HepG2 (cell line): ENCODE data around the gene CLK4. TPM values are rescaled to one million over a fixed set of nuclear protein-coding genes. Genes with fewer than 3 reads are reported as not detected.

ENCODE experiments used
- ATAC-seq: fragments of 200-7000 bp; cut with Tn5 transposase; 3 replicates; pipeline ENCODE4 v1.9.1; 2020; ENCODE audit warnings: mild to moderate bottlenecking, moderate library complexity
- BruUV-seq: library from RNA; stranded (reverse); fragments of 400-500 nt; replicated peaks from 2 replicates; lab custom pipeline; 2021; lab: Mats Ljungman, UMichigan
- CTCF ChIA-PET: fragments of 300-600 bp; formaldehyde crosslinking; extraction: SDS; loops from one replicate; lab custom pipeline; 2021; ENCODE audit warnings: low total read pairs, inconsistent platforms, low intra/inter-chr PET ratio; lab: Yijun Ruan, JAX
- POLR2A ChIA-PET: fragments of 350-600 bp; sonication (Branson Sonifier 250); formaldehyde crosslinking; loops from one replicate; lab custom pipeline; 2020; ENCODE audit warnings: antibody characterized with exemption, inconsistent platforms; lab: Yijun Ruan, JAX
- DNase-seq: peaks from one replicate; pipeline ENCODE4 v3.0.0-alpha.2; 2015; ENCODE audit warnings: low spot score
- FAIRE-seq: peaks from 3 replicates; lab custom pipeline; 2011; peaks lifted over from hg19 to GRCh38; lab: Jason Lieb, UNC
- H2AFZ ChIP-seq: one replicate; pipeline ENCODE4 v1.6.1; 2011; ENCODE audit warnings: low read length, inconsistent platforms
- H3K27ac ChIP-seq: fragments of 300-600 bp; 3 replicates; pipeline ENCODE4 v1.8.0; 2011; ENCODE audit warnings: mixed run types, mild to moderate bottlenecking, mixed read lengths, low read length, inconsistent platforms; ENCODE audit not compliant: insufficient read depth; ENCODE audit errors: extremely low read length
- H3K27me3 ChIP-seq, 2 experiments: fragments of 200-600 bp in 1 of 2; 2 replicates in 1 of 2; 3 replicates in 1 of 2; pipeline versions ENCODE4 v1.6.0 to v1.8.0; 2011; ENCODE audit warnings: low read length in 2 of 2, mild to moderate bottlenecking in 2 of 2, moderate library complexity in 2 of 2, inconsistent platforms in 1 of 2; ENCODE audit not compliant: insufficient read depth in 2 of 2, control insufficient read depth in 1 of 2
- H3K36me3 ChIP-seq, 2 experiments: fragments of 200-600 bp in 1 of 2; replicated peaks in 1 of 2; 2 replicates in 1 of 2; 3 replicates in 1 of 2; pipeline versions ENCODE4 v1.5.1 to v1.8.0; 2011; ENCODE audit warnings: low read length in 2 of 2, inconsistent platforms in 1 of 2; ENCODE audit not compliant: insufficient read depth in 2 of 2, control insufficient read depth in 1 of 2
- H3K4me1 ChIP-seq: 2 replicates; pipeline ENCODE4 v1.5.1; 2012; ENCODE audit warnings: low read length, inconsistent platforms; ENCODE audit not compliant: insufficient read depth
- H3K4me2 ChIP-seq: 2 replicates; pipeline ENCODE4 v1.6.0; 2011; ENCODE audit warnings: low read depth, low read length, inconsistent platforms
- H3K4me3 ChIP-seq, 3 experiments: fragments of 200-600 bp in 1 of 3; sonication (generic), shearing (Covaris generic) in 1 of 3; replicated peaks in 1 of 3; 2 replicates each; pipeline ENCODE4 v1.5.1; 2011 to 2016; ENCODE audit warnings: low read length in 3 of 3, inconsistent platforms in 2 of 3, low read depth in 2 of 3, mild to moderate bottlenecking in 2 of 3, control low read depth in 1 of 3, mixed read lengths in 1 of 3; ENCODE audit not compliant: insufficient read depth in 1 of 3
- H3K79me2 ChIP-seq: one replicate; pipeline ENCODE4 v1.6.1; 2011; ENCODE audit warnings: low read length, inconsistent platforms; ENCODE audit not compliant: insufficient read depth
- H3K9ac ChIP-seq: 2 replicates; pipeline ENCODE4 v1.6.0; 2011; ENCODE audit warnings: mild to moderate bottlenecking, low read depth, low read length, inconsistent platforms; ENCODE audit not compliant: insufficient read depth
- H3K9me3 ChIP-seq: 2 replicates; pipeline ENCODE4 v1.5.1; 2012; ENCODE audit warnings: mild to moderate bottlenecking, low read length
- H4K20me1 ChIP-seq: 2 replicates; pipeline ENCODE4 v1.6.0; 2011; ENCODE audit warnings: inconsistent platforms, mild to moderate bottlenecking, low read length, moderate library complexity; ENCODE audit not compliant: insufficient read depth
- ATF6 ChIP-seq: sonication (generic); formaldehyde crosslinking; conservative IDR thresholded peaks from 2 replicates; pipeline ENCODE4 v1.4.0; 2020; ENCODE audit warnings: missing genetic modification reagents
- CSRNP1 ChIP-seq: sonication (generic); formaldehyde crosslinking; IDR thresholded peaks from 2 replicates; pipeline ENCODE4 v1.8.1; 2023; ENCODE audit warnings: mild to moderate bottlenecking, missing genetic modification reagents
- EP300 ChIP-seq, 3 experiments: sonication (generic) in 1 of 3; formaldehyde crosslinking in 1 of 3; IDR thresholded peaks; 2 replicates each; pipeline versions ENCODE4 v1.5.1 to v1.6.1; 2011 to 2020; ENCODE audit warnings: low read depth in 2 of 3, low read length in 2 of 3, borderline replicate concordance in 1 of 3, improper control_type of control experiment in 1 of 3, mild to moderate bottlenecking in 1 of 3, missing genetic modification reagents in 1 of 3, moderate library complexity in 1 of 3
- MAFK ChIP-seq, 2 experiments: IDR thresholded peaks in 1 of 2; conservative IDR thresholded peaks in 1 of 2; 2 replicates each; pipeline ENCODE4 v1.6.1; 2011; ENCODE audit warnings: improper control_type of control experiment in 2 of 2, low read length in 2 of 2
- MTA3 ChIP-seq: sonication (generic); formaldehyde crosslinking; IDR thresholded peaks from 2 replicates; pipeline ENCODE4 v1.4.0; 2020; ENCODE audit warnings: missing genetic modification reagents
- NFATC3 ChIP-seq: sonication (generic); formaldehyde crosslinking; IDR thresholded peaks from 2 replicates; pipeline ENCODE4 v1.5.1; 2020; ENCODE audit warnings: mild to moderate bottlenecking, missing genetic modification reagents
- NRL ChIP-seq: sonication (generic); formaldehyde crosslinking; IDR thresholded peaks from 2 replicates; pipeline ENCODE4 v1.5.0; 2020; ENCODE audit warnings: missing genetic modification reagents, mild to moderate bottlenecking, moderate library complexity, borderline replicate concordance
- PRDM4 ChIP-seq: sonication (generic); formaldehyde crosslinking; IDR thresholded peaks from 2 replicates; pipeline ENCODE4 v1.9.0; 2021; ENCODE audit warnings: missing genetic modification reagents, borderline replicate concordance
- TBL1XR1 ChIP-seq: fragments of 150-350 bp; IDR thresholded peaks from 2 replicates; pipeline ENCODE4 v1.6.1; 2014; ENCODE audit warnings: borderline replicate concordance, low read length; ENCODE audit not compliant: partially characterized antibody
- TIGD3 ChIP-seq: sonication (generic); formaldehyde crosslinking; IDR thresholded peaks from 2 replicates; pipeline ENCODE4 v1.5.1; 2020; ENCODE audit warnings: mild to moderate bottlenecking, missing genetic modification reagents, borderline replicate concordance
- ZNF138 ChIP-seq: sonication (generic); formaldehyde crosslinking; IDR thresholded peaks from 2 replicates; pipeline ENCODE4 v1.5.0; 2020; ENCODE audit warnings: mild to moderate bottlenecking, low read depth, missing genetic modification reagents
- ZNF530 ChIP-seq: sonication (generic); formaldehyde crosslinking; IDR thresholded peaks from 2 replicates; pipeline ENCODE4 v1.5.0; 2020; ENCODE audit warnings: low read depth, mild to moderate bottlenecking, missing genetic modification reagents
- WGBS: methylation state at CpG from one replicate; pipeline ENCODE4 v1.1.6; 2017; ENCODE audit warnings: low lambda C conversion rate; 5-methylcytosine and 5-hydroxymethylcytosine counted together
- in situ Hi-C: cut with HindIII; loops from 2 replicates; pipeline ENCODE4 v1.10.0; 2017; ENCODE audit warnings: low pct_unique_long_range_greater_than_20kb; ENCODE audit not compliant: extremely low pct_ligation_motif_present
- intact Hi-C: fragments of 100-400 bp; cut with micrococcal nuclease; formaldehyde crosslinking; loops from one replicate; pipeline ENCODE4 v1.10.0; 2022; ENCODE audit not compliant: unreplicated experiment
- polyA plus RNA-seq, 8 experiments: library from polyadenylated mRNA; depleted of rRNA in 3 of 8; stranded (reverse) in 7 of 8; unstranded in 1 of 8; fragments of >200 nt; fragmentation: Illumina TruSeq in 4 of 8; extraction: Trizol in 4 of 8; gene quantifications; 2 replicates each; pipeline versions ENCODE4 v1.2.1 to v1.2.3, GENCODE V29; 2011 to 2016; ENCODE audit warnings: low read depth in 4 of 8, missing spikeins in 1 of 8, mixed read lengths in 1 of 8; ENCODE audit not compliant: insufficient read depth in 1 of 8
- total RNA-seq, 5 experiments: library from RNA; depleted of rRNA; stranded (reverse); fragments of >200 nt; fragmentation: Illumina TruSeq; extraction: Trizol; gene quantifications; 2 replicates each; pipeline ENCODE4 v1.2.3, GENCODE V29; 2016; ENCODE audit warnings: low read depth in 1 of 5

Gene CLK4
- total and polyA plus RNA-seq, 2 of the 13 experiments (the other 11 are each of a cell fraction or from before 2014, with no cell fraction given) = 17.7 to 18.4 TPM

- Histone ChIP-seq H3K4me2 (no peak overlapping the region), H3K79me2 (no peaks in the 10 kb centered on the region), H4K20me1 (no peaks in the 10 kb centered on the region), H3K27ac (no peak overlapping the region), H3K36me3 (no peaks in the 10 kb centered on the region), H2AFZ (no peak overlapping the region), H3K4me1 (no peaks in the 10 kb centered on the region), H3K27me3 (no peaks in the 10 kb centered on the region), H3K4me3 (no peak overlapping the region), H3K9me3 (peaks cover 30% of the 10 kb centered on the region), H3K9ac (no peak overlapping the region)
- POLR2A ChIA-PET = no interaction called here
- TF ChIP-seq PRDM4 (CRISPR knock-in tag) = no peak
- TF ChIP-seq ZNF530 (CRISPR knock-in tag) = no peak
- TF ChIP-seq NFATC3 (CRISPR knock-in tag) = no peak
- TF ChIP-seq NRL = no peak
- no peak for TF ChIP-seq ATF6
- TF ChIP-seq ZNF138 (CRISPR knock-in tag) = no peak
- TF ChIP-seq TBL1XR1 = no peak
- no peak for TF ChIP-seq MAFK (conservative IDR thresholded peaks at IDR 0.05 in 1 of 2, IDR thresholded peaks at IDR 0.05 in 1 of 2; ENCODE audit: low read length in 2 of 2)
- TF ChIP-seq CSRNP1 (CRISPR knock-in tag) = no peak
- no peak for TF ChIP-seq EP300 (IDR thresholded peaks at IDR 0.05; ENCODE audit: low read depth in 2 of 2, low read length in 2 of 2)
- TF ChIP-seq EP300 (CRISPR knock-in tag; IDR thresholded peaks at IDR 0.05; ENCODE audit: borderline replicate concordance) = no peak
- TF ChIP-seq TIGD3 (CRISPR knock-in tag) = no peak
- TF ChIP-seq MTA3 = no peak
- FAIRE-seq (no peak), ATAC-seq (no peak), DNase-seq (no peak)
- BruUV-seq = no TSS peak
- CTCF ChIA-PET = no interaction called here
- 49% methylated on average over 2 of the region's 2 CpGs for WGBS
- in situ Hi-C loops (no loop called here), intact Hi-C loops (no loop called here)
These were observed 31.1 kb downstream of the CLK4 start for GRCh38 chr5:178595750-178596149.
